Measurements from ENCODE around the gene PRPF8.

PRPF8 gene

GRCh38 chr17:1624650-1625049 lies 60.0 kb downstream of the PRPF8 start:
- no peak for DNase-seq

- no peak for DNase-seq
Observed at GRCh38 chr17:1623057-1623630, 61.5 kb downstream of the PRPF8 start.

GRCh38 chr17:1621273-1621954 lies 63.3 kb downstream of the PRPF8 start:
- no peak for DNase-seq

GRCh38 chr17:1620486-1620885 lies 64.2 kb downstream of the PRPF8 start:
- DNase-seq, result no peak

- DNase-seq, result no peak
Observed at GRCh38 chr17:1617620-1618174, 67.0 kb downstream of the PRPF8 start.

GRCh38 chr17:1616101-1616500 lies 68.6 kb downstream of the PRPF8 start:
- DNase-seq, result no peak

- no peak for DNase-seq
Observed at GRCh38 chr17:1612400-1612799, 72.3 kb downstream of the PRPF8 start.

GRCh38 chr17:1611715-1612114 lies 73.0 kb downstream of the PRPF8 start:
- no peak for DNase-seq

GRCh38 chr17:1608676-1609075 lies 76.0 kb downstream of the PRPF8 start:
- no peak for DNase-seq

GRCh38 chr17:1607971-1608320 lies 76.7 kb downstream of the PRPF8 start:
- DNase-seq, result no peak

GRCh38 chr17:1606352-1606985 lies 78.2 kb downstream of the PRPF8 start:
- no peak for DNase-seq

- DNase-seq, result no peak
Observed at GRCh38 chr17:1605681-1606351, 78.9 kb downstream of the PRPF8 start.

GRCh38 chr17:1604831-1605528 lies 79.7 kb downstream of the PRPF8 start:
- DNase-seq, result no peak

- DNase-seq, result no peak
Observed at GRCh38 chr17:1601571-1601970, 83.1 kb downstream of the PRPF8 start.

All from CD4-positive, alpha-beta T cell treated with Interferon alpha-2 for 1 hour (primary cell).